B cell (primary cell): ENCODE results near the gene EPHB1. TPM values are rescaled to one million over a fixed set of nuclear protein-coding genes. Genes with fewer than 3 reads are reported as not detected.

Source experiments
- ATAC-seq: fragments of 200-7000 bp; cut with Tn5 transposase; one replicate; pipeline ENCODE4 v1.10.0; 2021; ENCODE audit warnings: low read depth, mild to moderate bottlenecking, moderate number of reproducible peaks, moderate library complexity
- CTCF ChIA-PET: fragments of 350-600 bp; sonication (Branson Sonifier 250); formaldehyde crosslinking; loops from one replicate; lab custom pipeline; 2021; ENCODE audit warnings: antibody characterized with exemption, inconsistent platforms; lab: Charles Lee
- POLR2A ChIA-PET: fragments of 350-600 bp; sonication (Branson Sonifier 250); formaldehyde crosslinking; loops from one replicate; lab custom pipeline; 2021; ENCODE audit warnings: antibody characterized with exemption; lab: Charles Lee
- DNase-seq: peaks from one replicate; pipeline ENCODE4 v3.0.0; 2013
- H2AFZ ChIP-seq: 2 replicates; pipeline ENCODE4 v1.6.1; 2012; ENCODE audit warnings: mild to moderate bottlenecking, low read depth, low read length; ENCODE audit not compliant: insufficient read depth, poor library complexity, severe bottlenecking
- H3K27ac ChIP-seq, 2 donors: 1 replicate in 1 of 2; 2 replicates in 1 of 2; pipeline ENCODE4 v1.5.1; 2012 to 2013; ENCODE audit warnings: low read length in 2 of 2, mild to moderate bottlenecking in 2 of 2, moderate library complexity in 1 of 2
- H3K27me3 ChIP-seq, 4 experiments: fragments of 200-600 bp in 1 of 4; sonication (generic) in 1 of 4; replicated peaks in 1 of 4; 1 replicate in 2 of 4; 2 replicates in 2 of 4; pipeline versions ENCODE4 v1.6.1 to v1.7.0; 2013 to 2016; ENCODE audit warnings: low read length in 3 of 4, mild to moderate bottlenecking in 2 of 4, mixed read lengths in 1 of 4, moderate library complexity in 1 of 4; ENCODE audit not compliant: insufficient read depth in 4 of 4, control insufficient read depth in 3 of 4; ENCODE audit errors: control extremely low read depth in 1 of 4
- H3K36me3 ChIP-seq, 2 experiments: replicated peaks in 1 of 2; 1 replicate in 1 of 2; 2 replicates in 1 of 2; pipeline versions ENCODE4 v1.6.1 to v1.7.1; 2013; ENCODE audit warnings: low read length in 1 of 2; ENCODE audit not compliant: insufficient read depth in 2 of 2, control insufficient read depth in 1 of 2; ENCODE audit errors: control extremely low read depth in 1 of 2, extremely low read depth in 1 of 2
- H3K4me1 ChIP-seq, 2 donors: fragments of 200-600 bp in 1 of 2; sonication (generic) in 1 of 2; 1 replicate in 1 of 2; 2 replicates in 1 of 2; pipeline versions ENCODE4 v1.5.1 to v1.6.1; 2013 to 2017; ENCODE audit warnings: low read length in 2 of 2; ENCODE audit not compliant: control insufficient read depth in 2 of 2, insufficient read depth in 2 of 2
- H3K4me2 ChIP-seq: replicated peaks from 2 replicates; pipeline ENCODE3; 2012; ENCODE audit warnings: mild to moderate bottlenecking, low read depth, low read length; ENCODE audit not compliant: poor library complexity, severe bottlenecking
- H3K4me3 ChIP-seq, 5 experiments: fragments of 200-600 bp in 1 of 5; sonication (generic) in 1 of 5; 1 replicate in 3 of 5; 2 replicates in 2 of 5; pipeline versions ENCODE4 v1.5.1 to v1.7.0; 2011 to 2016; ENCODE audit warnings: low read length in 4 of 5, mild to moderate bottlenecking in 4 of 5, low read depth in 2 of 5, control low read depth in 1 of 5, moderate library complexity in 1 of 5; ENCODE audit not compliant: insufficient read depth in 1 of 5; ENCODE audit errors: control extremely low read depth in 1 of 5, extremely low read depth in 1 of 5
- H3K79me2 ChIP-seq: fragments of 200-600 bp; sonication (generic); one replicate; pipeline ENCODE4 v1.6.0; 2016; ENCODE audit warnings: low read length; ENCODE audit not compliant: control insufficient read depth, insufficient read depth
- H3K9ac ChIP-seq: fragments of 200-600 bp; sonication (generic); 2 replicates; pipeline ENCODE4 v1.6.1; 2017; ENCODE audit warnings: mild to moderate bottlenecking, low read length, moderate library complexity
- H3K9me3 ChIP-seq, 3 donors: one replicate each; pipeline versions ENCODE4 v1.6.1 to v1.7.1; 2013; ENCODE audit warnings: low read length in 2 of 3; ENCODE audit not compliant: control insufficient read depth in 2 of 3, insufficient read depth in 1 of 3; ENCODE audit errors: control extremely low read depth in 1 of 3
- H4K20me1 ChIP-seq: 2 replicates; pipeline ENCODE4 v1.6.0; 2012; ENCODE audit warnings: mild to moderate bottlenecking, low read length; ENCODE audit not compliant: insufficient read depth, control insufficient read depth, poor library complexity, severe bottlenecking
- H3K27ac Mint-ChIP-seq: one replicate; pipeline ENCODE4 v1.8.0; 2021; ENCODE audit warnings: mixed read lengths
- H3K27me3 Mint-ChIP-seq: one replicate; pipeline ENCODE4 v1.8.0; 2021; ENCODE audit warnings: mixed read lengths
- H3K4me1 Mint-ChIP-seq: one replicate; pipeline ENCODE4 v1.8.0; 2021; ENCODE audit warnings: mixed read lengths
- H3K4me3 Mint-ChIP-seq: one replicate; pipeline ENCODE4 v1.8.0; 2021; ENCODE audit warnings: mixed read lengths
- H3K9me3 Mint-ChIP-seq: one replicate; pipeline ENCODE4 v1.8.0; 2022; ENCODE audit warnings: mixed read lengths; ENCODE audit not compliant: insufficient read depth
- CTCF ChIP-seq: fragments of 200-600 bp; IDR thresholded peaks from one replicate; pipeline ENCODE4 v1.8.0; 2022; ENCODE audit warnings: antibody characterized with exemption, mild to moderate bottlenecking
- EZH2 ChIP-seq: IDR thresholded peaks from 2 replicates; pipeline ENCODE4 v1.6.1; 2012; ENCODE audit warnings: borderline replicate concordance, low read depth, mild to moderate bottlenecking, moderate library complexity, low read length; ENCODE audit not compliant: insufficient read depth, poor library complexity, severe bottlenecking
- WGBS: methylation state at CpG from one replicate; pipeline ENCODE4 v1.1.5; 2013; ENCODE audit warnings: missing lambda C conversion rate; ENCODE audit not compliant: insufficient coverage; 5-methylcytosine and 5-hydroxymethylcytosine counted together
- intact Hi-C: fragments of 100-400 bp; cut with micrococcal nuclease; formaldehyde crosslinking; loops from one replicate; pipeline ENCODE4 v1.10.0; 2022
- polyA plus RNA-seq: library from polyadenylated mRNA; depleted of rRNA; stranded (reverse); fragments of >200 nt; gene quantifications from 2 replicates; pipeline ENCODE4 v1.2.3, GENCODE V29; 2012
- total RNA-seq, 2 donors: library from RNA; stranded (reverse); fragments of 120-200 nt in 1 of 2; gene quantifications; 1 replicate in 1 of 2; 2 replicates in 1 of 2; pipeline versions ENCODE4 v1.2.3 to v1.2.4, GENCODE V29; 2013 to 2022

The EPHB1 gene
- total and polyA plus RNA-seq, 2 donors (not counting 1 experiment from before 2014, with no cell fraction given) = 0.01 TPM; not detected in 1

GRCh38 chr3:135077186-135077585 lies 282.1 kb downstream of the EPHB1 start:
- ATAC-seq (no peak), DNase-seq (no peak)
- Histone ChIP-seq H3K27me3 (no peaks in the 10 kb centered on the region), H3K36me3 (no peaks in the 10 kb centered on the region), H4K20me1 (no peaks in the 10 kb centered on the region), H3K9me3 (peaks cover 0 to 9% (median 0%) of the 10 kb centered on the region in 3 donors), H3K4me3 (no peak overlapping the region), H3K4me2 (no peak overlapping the region), H2AFZ (no peak overlapping the region), H3K4me1 (no peaks in the 10 kb centered on the region), H3K9ac (no peak overlapping the region), H3K79me2 (no peaks in the 10 kb centered on the region), H3K27ac (no peak overlapping the region)
- Mint-ChIP-seq H3K27me3 (peaks cover 5% of the 10 kb centered on the region), H3K4me3 (no peak overlapping the region), H3K27ac (no peak overlapping the region), H3K9me3 (no peaks in the 10 kb centered on the region), H3K4me1 (no peaks in the 10 kb centered on the region)
- intact Hi-C loops = no loop called here
- TF ChIP-seq CTCF = no peak
- TF ChIP-seq EZH2 = no peak
- POLR2A ChIA-PET = no interaction called here
- CTCF ChIA-PET = no interaction called here
- WGBS = 86% methylated on average over 1 of the region's 3 CpGs

- ATAC-seq = no peak
- WGBS = no CpG with 5 or more reads among the region's 2 CpGs
Observed at GRCh38 chr3:135078283-135078682, 283.2 kb downstream of the EPHB1 start.

More at GRCh38 chr3:135078283-135078682, 283.2 kb downstream of the EPHB1 start:
- H3K9me3 ChIP-seq = peaks cover 0 to 5% (median 0%) of the 10 kb centered on the region in 3 donors
- H3K79me2 ChIP-seq = no peaks in the 10 kb centered on the region
- Mint-ChIP-seq H3K27ac (no peak overlapping the region), H3K27me3 (peaks cover 5% of the 10 kb centered on the region), H3K9me3 (no peaks in the 10 kb centered on the region), H3K4me1 (no peaks in the 10 kb centered on the region), H3K4me3 (no peak overlapping the region)
- TF ChIP-seq CTCF = no peak
- no peak for TF ChIP-seq EZH2
- H3K4me2 ChIP-seq = no peak overlapping the region
- no peaks in the 10 kb centered on the region for H3K36me3 ChIP-seq
- no peaks in the 10 kb centered on the region for H3K4me1 ChIP-seq
- no peaks in the 10 kb centered on the region for H4K20me1 ChIP-seq
- H3K9ac ChIP-seq = no peak overlapping the region
- DNase-seq = no peak
- H3K27me3 ChIP-seq = no peaks in the 10 kb centered on the region
- H3K4me3 ChIP-seq = no peak overlapping the region
- CTCF ChIA-PET = no interaction called here
- intact Hi-C loops = no loop called here
- POLR2A ChIA-PET = no interaction called here
- no peak overlapping the region for H3K27ac ChIP-seq
- no peak overlapping the region for H2AFZ ChIP-seq
